H9 (cell line): ENCODE measurements around the gene ZFPM1. TPM values are rescaled to one million over a fixed set of nuclear protein-coding genes. Genes with fewer than 3 reads are reported as not detected.

Experiments
- DNase-seq: peaks from one replicate; pipeline ENCODE4 v3.0.0-alpha.2; 2017
- H2AFZ ChIP-seq: one replicate; pipeline ENCODE4 v1.6.1; 2013; ENCODE audit warnings: mild to moderate bottlenecking, low read length, control low read depth, moderate library complexity
- H2AK5ac ChIP-seq: 2 replicates; pipeline ENCODE4 v1.6.1; 2013; ENCODE audit warnings: low read length, control low read depth, mixed read lengths; ENCODE audit not compliant: insufficient read length
- H2BK120ac ChIP-seq: one replicate; pipeline ENCODE4 v1.6.1; 2013; ENCODE audit warnings: low read depth, mild to moderate bottlenecking, low read length, control low read depth, inconsistent platforms; ENCODE audit not compliant: poor library complexity, severe bottlenecking
- H2BK12ac ChIP-seq: 2 replicates; pipeline ENCODE4 v1.6.1; 2013; ENCODE audit warnings: low read length, control low read depth, mixed read lengths, low read depth; ENCODE audit not compliant: insufficient read length
- H2BK15ac ChIP-seq: 2 replicates; pipeline ENCODE4 v1.6.1; 2013; ENCODE audit warnings: low read depth, low read length, control low read depth
- H2BK20ac ChIP-seq: one replicate; pipeline ENCODE4 v1.6.1; 2013; ENCODE audit warnings: low read depth, mild to moderate bottlenecking, low read length, control low read depth, inconsistent platforms; ENCODE audit not compliant: poor library complexity, severe bottlenecking
- H2BK5ac ChIP-seq: 2 replicates; pipeline ENCODE4 v1.6.1; 2013; ENCODE audit warnings: low read length, control low read depth, mixed read lengths; ENCODE audit not compliant: insufficient read length
- H3K14ac ChIP-seq: 2 replicates; pipeline ENCODE4 v1.6.1; 2013; ENCODE audit warnings: low read length, control low read depth; ENCODE audit not compliant: insufficient read depth
- H3K18ac ChIP-seq: 2 replicates; pipeline ENCODE4 v1.6.1; 2013; ENCODE audit warnings: low read depth, mild to moderate bottlenecking, mixed read lengths, low read length, control low read depth; ENCODE audit not compliant: insufficient read length
- H3K23ac ChIP-seq: 2 replicates; pipeline ENCODE4 v1.6.1; 2013; ENCODE audit warnings: low read length, control low read depth, mixed read lengths, low read depth; ENCODE audit not compliant: insufficient read length
- H3K23me2 ChIP-seq: 2 replicates; pipeline ENCODE4 v1.6.1; 2013; ENCODE audit warnings: low read depth, mild to moderate bottlenecking, mixed read lengths, low read length, control low read depth; ENCODE audit not compliant: insufficient read length, poor library complexity, severe bottlenecking
- H3K27ac ChIP-seq: 2 replicates; pipeline ENCODE4 v1.5.1; 2013; ENCODE audit warnings: low read length, control low read depth, mixed read lengths, low read depth; ENCODE audit not compliant: insufficient read length
- H3K27me3 ChIP-seq: 2 replicates; pipeline ENCODE4 v1.6.1; 2013; ENCODE audit warnings: low read length, control low read depth, inconsistent platforms; ENCODE audit not compliant: insufficient read depth
- H3K4ac ChIP-seq: 2 replicates; pipeline ENCODE4 v1.6.1; 2013; ENCODE audit warnings: low read depth, mild to moderate bottlenecking, control low read depth, inconsistent platforms, low read length, moderate library complexity
- H3K4me1 ChIP-seq: 2 replicates; pipeline ENCODE4 v1.6.1; 2013; ENCODE audit warnings: low read length, control low read depth, inconsistent platforms; ENCODE audit not compliant: insufficient read depth
- H3K4me2 ChIP-seq: 2 replicates; pipeline ENCODE4 v1.6.1; 2013; ENCODE audit warnings: low read length, control low read depth, mixed read lengths; ENCODE audit not compliant: insufficient read length, insufficient read depth
- H3K56ac ChIP-seq: 2 replicates; pipeline ENCODE4 v1.6.1; 2013; ENCODE audit warnings: low read depth, mild to moderate bottlenecking, mixed read lengths, low read length, control low read depth; ENCODE audit not compliant: insufficient read length
- H3K79me1 ChIP-seq: 2 replicates; pipeline ENCODE4 v1.6.1; 2013; ENCODE audit warnings: low read depth, mild to moderate bottlenecking, moderate library complexity, low read length, control low read depth, inconsistent platforms; ENCODE audit not compliant: insufficient read depth, poor library complexity, severe bottlenecking
- H3K79me2 ChIP-seq: 2 replicates; pipeline ENCODE4 v1.6.1; 2013; ENCODE audit warnings: low read length, control low read depth, inconsistent platforms; ENCODE audit not compliant: insufficient read depth
- H3K9ac ChIP-seq: 2 replicates; pipeline ENCODE4 v1.6.1; 2013; ENCODE audit warnings: low read length, control low read depth, mixed read lengths; ENCODE audit not compliant: insufficient read length; ENCODE audit errors: extremely low read depth
- H3K9me3 ChIP-seq: one replicate; pipeline ENCODE4 v1.6.1; 2013; ENCODE audit warnings: low read depth, low read length, inconsistent platforms; ENCODE audit not compliant: control insufficient read depth
- H3T11ph ChIP-seq: one replicate; pipeline ENCODE4 v1.6.1; 2013; ENCODE audit warnings: mild to moderate bottlenecking, low read length, control low read depth, inconsistent platforms
- H4K20me1 ChIP-seq: one replicate; pipeline ENCODE4 v1.6.1; 2013; ENCODE audit not compliant: control insufficient read depth, insufficient read length, insufficient read depth
- H4K5ac ChIP-seq: 2 replicates; pipeline ENCODE4 v1.6.1; 2013; ENCODE audit warnings: low read depth, mild to moderate bottlenecking, mixed read lengths, low read length, control low read depth; ENCODE audit not compliant: insufficient read length
- H4K8ac ChIP-seq: replicated peaks from 2 replicates; pipeline ENCODE4 v1.6.1; 2013; ENCODE audit warnings: low read length, control low read depth, mixed read lengths, low read depth; ENCODE audit not compliant: insufficient read length
- H4K91ac ChIP-seq: 2 replicates; pipeline ENCODE4 v1.6.1; 2013; ENCODE audit warnings: low read depth, mild to moderate bottlenecking, moderate library complexity, mixed read lengths, low read length, control low read depth; ENCODE audit not compliant: insufficient read length
- H3K27ac Mint-ChIP-seq, 3 experiments: 2 replicates in 2 of 3; 3 replicates in 1 of 3; pipeline ENCODE4 v1.8.0; 2020 to 2021; ENCODE audit warnings: mixed read lengths in 3 of 3, mild to moderate bottlenecking in 1 of 3, moderate library complexity in 1 of 3
- H3K27me3 Mint-ChIP-seq: 2 replicates; pipeline ENCODE4 v1.8.0; 2021; ENCODE audit warnings: low read depth, mild to moderate bottlenecking, moderate library complexity, mixed read lengths
- H3K36me3 Mint-ChIP-seq, 3 experiments: 2 replicates in 2 of 3; 3 replicates in 1 of 3; pipeline ENCODE4 v1.8.0; 2020 to 2021; ENCODE audit warnings: low read depth in 3 of 3, mixed read lengths in 3 of 3; ENCODE audit not compliant: insufficient read depth in 1 of 3
- H3K4me1 Mint-ChIP-seq, 2 experiments: 2 replicates each; pipeline ENCODE4 v1.8.0; 2020; ENCODE audit warnings: mixed read lengths in 2 of 2
- H3K4me3 Mint-ChIP-seq, 2 experiments: 2 replicates in 1 of 2; 3 replicates in 1 of 2; pipeline ENCODE4 v1.8.0; 2020 to 2021; ENCODE audit warnings: mild to moderate bottlenecking in 2 of 2, mixed read lengths in 2 of 2, moderate library complexity in 1 of 2
- H3K9me3 Mint-ChIP-seq, 2 experiments: 2 replicates in 1 of 2; 3 replicates in 1 of 2; pipeline ENCODE4 v1.8.0; 2020; ENCODE audit warnings: mild to moderate bottlenecking in 2 of 2, mixed read lengths in 2 of 2, moderate library complexity in 1 of 2
- CTCF ChIP-seq: fragments of 200-600 bp; sonication (generic); conservative IDR thresholded peaks from 3 replicates; pipeline ENCODE4 v1.8.0; 2021; ENCODE audit warnings: antibody characterized with exemption, mild to moderate bottlenecking
- WGBS: extraction: QIAGEN DNeasy Blood & Tissue Kit; methylation state at CpG from one replicate; pipeline ENCODE4 v1.1.7; 2013; ENCODE audit warnings: missing lambda C conversion rate, low lambda C conversion rate, mixed read lengths; ENCODE audit not compliant: insufficient read length; ENCODE audit errors: extremely low coverage; 5-methylcytosine and 5-hydroxymethylcytosine counted together
- total RNA-seq: library from RNA; stranded (reverse); gene quantifications from 2 replicates; pipeline ENCODE4 v1.2.1, GENCODE V29; 2021

ZFPM1 gene
- total RNA-seq, 1 experiment from 2014 or later, result 3.6 TPM

DNA sequence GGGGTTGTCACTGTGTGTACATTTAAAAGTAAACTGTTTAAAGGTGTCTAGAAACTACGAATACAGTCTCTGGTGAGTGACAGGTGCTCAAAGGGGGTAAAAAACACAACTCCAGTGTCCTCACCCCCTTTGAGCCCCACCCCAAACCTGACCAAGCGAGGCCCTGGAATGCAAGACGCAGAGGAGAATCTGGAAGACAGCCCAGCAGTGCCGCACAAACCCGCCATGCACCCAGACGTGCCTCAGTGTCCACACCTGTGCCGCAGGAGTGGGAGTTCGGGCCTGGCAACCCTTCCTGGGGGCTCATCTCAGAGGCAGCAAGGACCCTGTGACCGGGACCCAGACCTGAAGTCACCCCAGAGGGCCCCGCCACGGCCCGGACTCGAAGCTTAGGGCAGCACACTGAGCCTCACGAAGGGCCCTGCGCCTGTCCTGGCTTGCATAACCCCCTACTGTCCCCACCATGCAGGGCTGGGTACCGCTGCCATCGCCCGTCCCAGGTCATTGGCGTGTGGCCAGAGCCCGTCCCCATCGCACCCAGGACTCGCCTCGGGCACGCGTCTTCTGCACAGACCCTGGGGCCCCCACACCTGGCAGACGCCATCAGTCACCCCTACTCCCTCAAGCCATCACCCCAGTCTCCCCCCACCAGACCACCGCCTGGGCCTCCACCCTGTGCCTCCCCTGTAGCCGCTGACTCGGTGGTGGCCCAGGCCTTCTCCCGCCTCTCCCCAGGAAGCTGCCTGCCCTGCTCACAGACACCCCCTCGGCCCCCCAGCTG lies 84.1 kb downstream of the ZFPM1 start:
- no CpG with 5 or more reads among the region's 31 CpGs for WGBS
- H3K4me2 ChIP-seq, result no peak overlapping the region
- peaks cover 23% of the 10 kb centered on the region for H3K27me3 Mint-ChIP-seq

More for the DNA sequence above, 84.1 kb downstream of the ZFPM1 start:
- H3K9me3 ChIP-seq, result no peaks in the 10 kb centered on the region
- TF ChIP-seq CTCF, result peak; percentile 32; the same call in 2 of the 3 replicates
- DNase-seq, result peak; percentile 49
- H4K91ac ChIP-seq, result no peak overlapping the region
- Mint-ChIP-seq H3K36me3 (peaks cover 4 to 5% (median 4%) of the 10 kb centered on the region in 3 experiments; a peak in 5 of 7 replicates), H3K4me3 (no peak overlapping the region), H3K9me3 (no peaks in the 10 kb centered on the region), H3K4me1 (peaks cover 2 to 43% of the 10 kb centered on the region in 2 experiments), H3K27ac (no peak overlapping the region)
- H4K8ac ChIP-seq, result no peak overlapping the region
- H2AK5ac ChIP-seq, result no peak overlapping the region
- H2BK15ac ChIP-seq, result no peak overlapping the region
- no peaks in the 10 kb centered on the region for H3K79me1 ChIP-seq
- H2BK12ac ChIP-seq, result no peak overlapping the region
- H2AFZ ChIP-seq, result no peak overlapping the region
- H3K4me1 ChIP-seq, result no peaks in the 10 kb centered on the region
- H4K20me1 ChIP-seq, result no peaks in the 10 kb centered on the region
- H3K9ac ChIP-seq, result no peak overlapping the region
- H3K79me2 ChIP-seq, result no peaks in the 10 kb centered on the region
- no peak overlapping the region for H3K27ac ChIP-seq
- H2BK5ac ChIP-seq, result no peak overlapping the region
- no peak overlapping the region for H3K4ac ChIP-seq
- H2BK120ac ChIP-seq, result no peak overlapping the region
- no peak overlapping the region for H3K14ac ChIP-seq
- H3K56ac ChIP-seq, result no peak overlapping the region
- no peak overlapping the region for H3K23ac ChIP-seq
- H2BK20ac ChIP-seq, result no peak overlapping the region
- H3K18ac ChIP-seq, result no peak overlapping the region
- no peak overlapping the region for H4K5ac ChIP-seq
- peaks cover 7% of the 10 kb centered on the region for H3K23me2 ChIP-seq
- H3T11ph ChIP-seq, result no peak overlapping the region
- no peaks in the 10 kb centered on the region for H3K27me3 ChIP-seq
